Mucosa of descending colon (tissue), 3 donors: ENCODE data around the gene GLTP. TPM values are rescaled to one million over a fixed set of nuclear protein-coding genes. Genes with fewer than 3 reads are reported as not detected.

Source experiments
- ATAC-seq: fragments of 200-7000 bp; cut with Tn5 transposase; one replicate; pipeline ENCODE4 v1.9.1; 2020; ENCODE audit warnings: mild to moderate bottlenecking, moderate library complexity
- DNase-seq, 3 donors: peaks; one replicate each; pipeline ENCODE4 v3.0.0-alpha.2; 2020
- H3K36me3 ChIP-seq: fragments of 200-600 bp; one replicate; pipeline ENCODE4 v1.8.0; 2021; ENCODE audit warnings: low read depth, mild to moderate bottlenecking
- H3K4me1 ChIP-seq: fragments of 200-600 bp; one replicate; pipeline ENCODE4 v1.8.0; 2021; ENCODE audit warnings: low read depth, mild to moderate bottlenecking
- H3K4me3 ChIP-seq: fragments of 200-600 bp; one replicate; pipeline ENCODE4 v1.8.0; 2021; ENCODE audit warnings: mild to moderate bottlenecking
- H3K9me3 ChIP-seq: fragments of 200-600 bp; one replicate; pipeline ENCODE4 v1.8.0; 2021; ENCODE audit warnings: mild to moderate bottlenecking
- intact Hi-C, 2 donors: fragments of 100-400 bp; cut with DNase I in 1 of 2; cut with micrococcal nuclease in 1 of 2; formaldehyde crosslinking; loops; one replicate each; pipeline versions ENCODE4 v1.11.0 to v1.11.1; 2022; cut with DNase I, micrococcal nuclease
- total RNA-seq, 3 donors: library from RNA; stranded (reverse); fragmentation: NEBNext Ultra II Directional in 2 of 3; extraction: Animal tissue kit (Norgen Biotek cat#: 25700) in 2 of 3; gene quantifications; one replicate each; pipeline versions ENCODE4 v1.2.1 to v1.2.4, GENCODE V29; 2021 to 2023
- TF ChIP-seq, protein P1 (sequence below): fragments of 200-600 bp; IDR thresholded peaks from one replicate; pipeline ENCODE4 v1.8.0; 2022; ENCODE audit warnings: antibody characterized with exemption, mild to moderate bottlenecking
- donor health status: DM: no; HTN: no; CAD: no; lungs with moderate emphysema.
- donor health status: DM: no; HTN: no; CAD: no.
- donor health status: DM: no; HTN: yes; CAD: no.

Gene GLTP
- total RNA-seq, 3 donors from 2014 or later = 58.8 to 101 (median 98.9) TPM

- Histone ChIP-seq H3K4me1 (no peaks in the 10 kb centered on the region), H3K9me3 (no peaks in the 10 kb centered on the region), H3K36me3 (peaks cover 5% of the 10 kb centered on the region), H3K4me3 (no peak overlapping the region)
- TF ChIP-seq, protein P1, sequence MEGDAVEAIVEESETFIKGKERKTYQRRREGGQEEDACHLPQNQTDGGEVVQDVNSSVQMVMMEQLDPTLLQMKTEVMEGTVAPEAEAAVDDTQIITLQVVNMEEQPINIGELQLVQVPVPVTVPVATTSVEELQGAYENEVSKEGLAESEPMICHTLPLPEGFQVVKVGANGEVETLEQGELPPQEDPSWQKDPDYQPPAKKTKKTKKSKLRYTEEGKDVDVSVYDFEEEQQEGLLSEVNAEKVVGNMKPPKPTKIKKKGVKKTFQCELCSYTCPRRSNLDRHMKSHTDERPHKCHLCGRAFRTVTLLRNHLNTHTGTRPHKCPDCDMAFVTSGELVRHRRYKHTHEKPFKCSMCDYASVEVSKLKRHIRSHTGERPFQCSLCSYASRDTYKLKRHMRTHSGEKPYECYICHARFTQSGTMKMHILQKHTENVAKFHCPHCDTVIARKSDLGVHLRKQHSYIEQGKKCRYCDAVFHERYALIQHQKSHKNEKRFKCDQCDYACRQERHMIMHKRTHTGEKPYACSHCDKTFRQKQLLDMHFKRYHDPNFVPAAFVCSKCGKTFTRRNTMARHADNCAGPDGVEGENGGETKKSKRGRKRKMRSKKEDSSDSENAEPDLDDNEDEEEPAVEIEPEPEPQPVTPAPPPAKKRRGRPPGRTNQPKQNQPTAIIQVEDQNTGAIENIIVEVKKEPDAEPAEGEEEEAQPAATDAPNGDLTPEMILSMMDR = no peak
- no peak for DNase-seq
- no peak for ATAC-seq
- intact Hi-C loops = no loop called here
These were observed 32.5 kb upstream of the GLTP start for GRCh38 chr12:109912855-109913321.

GRCh38 chr12:109910969-109911348 is 30.6 kb upstream of the GLTP start:
- DNase-seq = peak in 1 of 3 donors; percentile 43
- H3K36me3 ChIP-seq = no peaks in the 10 kb centered on the region

DNA sequence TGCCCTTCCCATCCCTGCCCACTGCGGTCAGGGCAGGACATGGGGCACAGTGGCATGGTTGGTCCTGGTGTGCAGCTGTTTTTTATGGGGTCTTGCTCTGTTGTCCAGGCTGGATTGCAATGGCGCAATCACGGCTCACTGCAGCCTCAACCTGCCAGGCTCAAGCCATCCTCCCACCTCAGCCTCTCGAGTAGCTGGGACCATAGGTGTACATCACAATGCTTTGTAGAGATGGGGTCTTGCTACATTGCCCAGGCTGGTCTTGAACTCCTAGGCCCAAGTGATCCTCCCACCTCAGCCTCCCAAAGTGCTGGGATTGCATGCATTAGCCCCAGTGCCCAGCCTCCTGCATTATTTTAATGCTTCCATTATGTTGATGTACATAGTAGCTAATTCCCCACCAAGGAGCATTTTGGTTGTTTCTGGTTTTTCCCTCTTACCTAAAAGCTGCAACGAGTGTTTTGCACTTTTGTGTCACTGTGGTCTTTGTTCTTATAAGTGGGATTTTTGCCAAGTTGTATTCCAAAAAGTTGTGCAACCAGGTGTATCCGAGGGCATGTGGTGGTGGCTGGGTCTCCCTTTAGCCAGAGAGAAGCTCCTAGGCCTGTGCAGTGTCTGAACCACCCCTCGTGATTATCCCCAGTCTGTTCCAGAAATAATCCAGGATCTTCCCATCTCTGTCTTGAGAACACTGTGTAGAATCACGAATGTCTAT is 30.1 kb upstream of the GLTP start:
- Histone ChIP-seq H3K4me1 (no peaks in the 10 kb centered on the region), H3K4me3 (no peak overlapping the region), H3K36me3 (no peaks in the 10 kb centered on the region), H3K9me3 (no peaks in the 10 kb centered on the region)
- intact Hi-C loops = no loop called here
- ATAC-seq = no peak
- TF ChIP-seq, protein P1 = no peak
- DNase-seq = no peak

More at GRCh38 chr12:109910969-109911348, 30.6 kb upstream of the GLTP start:
- no peaks in the 10 kb centered on the region for H3K4me1 ChIP-seq
- TF ChIP-seq, protein P1 = no peak
- ATAC-seq = peak; percentile 77
- intact Hi-C loops = no loop called here
- no peaks in the 10 kb centered on the region for H3K9me3 ChIP-seq
- H3K4me3 ChIP-seq = no peak overlapping the region

- intact Hi-C loops = no loop called here
- ATAC-seq (no peak), DNase-seq (no peak)
- Histone ChIP-seq H3K9me3 (no peaks in the 10 kb centered on the region), H3K4me1 (peaks cover 3% of the 10 kb centered on the region), H3K4me3 (no peak overlapping the region), H3K36me3 (peaks cover 10% of the 10 kb centered on the region)
- TF ChIP-seq, protein P1 = no peak
These were observed 25.0 kb upstream of the GLTP start for GRCh38 chr12:109905301-109905700.

- peaks cover 10% of the 10 kb centered on the region for H3K36me3 ChIP-seq
- TF ChIP-seq, protein P1 = no peak
- intact Hi-C loops = no loop called here
- H3K9me3 ChIP-seq = no peaks in the 10 kb centered on the region
- DNase-seq (no peak), ATAC-seq (no peak)
- peaks cover 3% of the 10 kb centered on the region for H3K4me1 ChIP-seq
- H3K4me3 ChIP-seq = no peak overlapping the region
These were observed 22.6 kb upstream of the GLTP start for GRCh38 chr12:109902891-109903418.
